BJ (cell line): ENCODE data around the gene TXNRD1. TPM values are rescaled to one million over a fixed set of nuclear protein-coding genes. Genes with fewer than 3 reads are reported as not detected.
"Not testable (repeated sequence)": the region's sequence is repeated elsewhere in the genome, so short reads cannot be mapped to it uniquely, and the experiment has no call there.

Source experiments
- CTCF ChIA-PET: fragments of 350-600 bp; formaldehyde crosslinking; extraction: SDS; loops from one replicate; lab custom pipeline; 2021; ENCODE audit warnings: antibody characterized with exemption, inconsistent platforms; lab: Yijun Ruan, JAX
- POLR2A ChIA-PET: fragments of 300-600 bp; sonication (Branson Sonifier 250); formaldehyde crosslinking; extraction: SDS; loops from one replicate; lab custom pipeline; 2021; ENCODE audit warnings: antibody characterized with exemption; lab: Charles Lee
- DNase-seq: peaks from one replicate; pipeline ENCODE4 v3.0.0-alpha.2; 2011; ENCODE audit warnings: low read depth
- H3K27me3 ChIP-seq: 2 replicates; pipeline ENCODE4 v1.6.0; 2011; ENCODE audit warnings: low read length; ENCODE audit not compliant: control insufficient read depth, insufficient read depth
- H3K36me3 ChIP-seq: 2 replicates; pipeline ENCODE4 v1.5.1; 2011; ENCODE audit warnings: low read length; ENCODE audit not compliant: control insufficient read depth, insufficient read depth
- H3K4me3 ChIP-seq: 2 replicates; pipeline ENCODE4 v1.5.1; 2011; ENCODE audit warnings: low read depth, mild to moderate bottlenecking, control low read depth, low read length
- polyA plus RNA-seq: library from polyadenylated mRNA; depleted of rRNA; stranded (reverse); fragments of >200 nt; gene quantifications from 2 replicates; pipeline ENCODE4 v1.2.3, GENCODE V29; 2011
- TF ChIP-seq, protein P1 (sequence below): IDR thresholded peaks from 2 replicates; pipeline ENCODE4 v1.5.1; 2011; ENCODE audit warnings: low read depth, mild to moderate bottlenecking, control low read depth, inconsistent platforms, low read length, moderate library complexity; ENCODE audit not compliant: insufficient read depth

TXNRD1 gene
- polyA plus RNA-seq, 1 experiment, result 1,028 TPM

DNA sequence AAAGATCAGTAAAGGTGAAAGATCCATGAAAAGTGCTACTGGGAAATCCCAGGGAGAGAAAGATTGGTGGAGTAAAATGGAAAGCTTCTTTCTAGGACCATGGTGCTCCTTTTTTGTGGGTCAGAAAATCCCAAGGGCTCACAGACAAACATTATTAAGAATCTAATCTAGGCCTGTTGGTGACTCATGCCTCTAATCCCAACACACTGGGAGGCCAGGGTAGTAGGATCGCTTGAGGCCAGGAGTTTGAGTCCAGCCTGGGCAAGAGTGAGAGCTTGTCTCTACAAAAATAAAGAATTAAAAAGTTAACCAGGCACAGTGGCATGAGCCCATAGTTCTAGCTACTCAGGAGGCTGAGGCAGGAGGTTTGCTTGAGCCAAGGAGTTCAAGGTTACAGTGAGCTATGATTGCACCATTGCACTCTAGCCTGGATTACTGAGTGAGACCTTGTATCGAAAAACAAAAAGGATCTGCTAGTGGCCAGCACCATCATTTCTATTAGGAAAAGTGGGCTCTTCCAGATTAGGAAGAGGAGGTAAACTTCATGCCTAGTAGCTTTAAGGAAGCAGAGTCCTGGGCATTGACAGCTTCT is 43.0 kb downstream of the TXNRD1 start:
- ChIA-PET POLR2A (no interaction called here), CTCF (no interaction called here)
- Histone ChIP-seq H3K27me3 (no peaks in the 10 kb centered on the region), H3K36me3 (no peaks in the 10 kb centered on the region), H3K4me3 (no peak overlapping the region)
- TF ChIP-seq, protein P1, sequence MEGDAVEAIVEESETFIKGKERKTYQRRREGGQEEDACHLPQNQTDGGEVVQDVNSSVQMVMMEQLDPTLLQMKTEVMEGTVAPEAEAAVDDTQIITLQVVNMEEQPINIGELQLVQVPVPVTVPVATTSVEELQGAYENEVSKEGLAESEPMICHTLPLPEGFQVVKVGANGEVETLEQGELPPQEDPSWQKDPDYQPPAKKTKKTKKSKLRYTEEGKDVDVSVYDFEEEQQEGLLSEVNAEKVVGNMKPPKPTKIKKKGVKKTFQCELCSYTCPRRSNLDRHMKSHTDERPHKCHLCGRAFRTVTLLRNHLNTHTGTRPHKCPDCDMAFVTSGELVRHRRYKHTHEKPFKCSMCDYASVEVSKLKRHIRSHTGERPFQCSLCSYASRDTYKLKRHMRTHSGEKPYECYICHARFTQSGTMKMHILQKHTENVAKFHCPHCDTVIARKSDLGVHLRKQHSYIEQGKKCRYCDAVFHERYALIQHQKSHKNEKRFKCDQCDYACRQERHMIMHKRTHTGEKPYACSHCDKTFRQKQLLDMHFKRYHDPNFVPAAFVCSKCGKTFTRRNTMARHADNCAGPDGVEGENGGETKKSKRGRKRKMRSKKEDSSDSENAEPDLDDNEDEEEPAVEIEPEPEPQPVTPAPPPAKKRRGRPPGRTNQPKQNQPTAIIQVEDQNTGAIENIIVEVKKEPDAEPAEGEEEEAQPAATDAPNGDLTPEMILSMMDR, result no peak
- no peak for DNase-seq

- POLR2A ChIA-PET, result interaction anchor here (0.6 kb wide), 1 partner anchor 49 kb away, joined by 14 read pairs; no protein-coding TSS in a partner anchor
Observed at GRCh38 chr12:104263026-104263425, 47.4 kb downstream of the TXNRD1 start.

DNA sequence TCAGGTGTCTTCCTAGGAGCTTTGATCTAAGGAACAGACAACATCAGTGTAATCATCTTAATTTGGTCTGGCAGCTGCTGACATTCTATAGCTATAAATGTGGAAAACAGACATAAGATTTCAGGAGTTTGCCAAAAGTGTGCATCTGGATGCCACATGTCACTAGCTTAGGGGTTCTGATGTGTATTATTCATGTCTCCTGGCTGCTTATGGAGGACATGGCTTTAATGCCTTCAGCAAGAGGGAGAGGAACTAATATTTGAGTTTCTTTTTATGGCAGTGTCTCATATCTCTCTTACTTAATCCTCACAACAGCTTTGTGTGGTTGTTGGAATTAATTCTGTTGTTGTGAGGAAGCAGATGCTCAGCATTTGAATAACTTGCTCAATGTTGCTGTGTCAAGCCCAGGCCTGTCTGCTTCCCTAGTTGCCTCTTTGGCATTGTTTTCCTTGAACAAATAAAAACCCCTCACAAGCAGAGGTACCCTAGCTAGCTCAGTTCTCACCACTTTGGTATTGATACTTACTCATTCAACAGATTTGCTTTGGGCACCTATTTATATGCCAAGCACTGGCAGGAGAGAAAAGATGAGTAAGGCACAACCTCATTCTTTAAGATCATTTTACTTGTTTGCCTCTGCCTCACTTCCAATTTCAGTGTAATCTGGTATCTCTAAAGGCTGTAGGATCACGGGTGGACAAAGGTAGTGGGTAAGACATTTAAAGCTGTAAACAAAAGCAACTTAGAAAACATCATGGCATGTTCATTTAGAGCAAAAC is 48.2 kb downstream of the TXNRD1 start:
- ChIA-PET CTCF (interaction anchor here (0.8 to 1.0 kb wide), 4 partner anchors 9 to 126 kb away, joined by 3 read pairs; partner anchors contain the start of gene NFYB), POLR2A (interaction anchor here (0.6 kb wide), 1 partner anchor 50 kb away, joined by 14 read pairs; no protein-coding TSS in a partner anchor)
- Histone ChIP-seq H3K36me3 (no peaks in the 10 kb centered on the region), H3K4me3 (no peak overlapping the region), H3K27me3 (no peaks in the 10 kb centered on the region)
- peak; percentile 82 for DNase-seq
- TF ChIP-seq, protein P1, result no peak

More at GRCh38 chr12:104263026-104263425, 47.4 kb downstream of the TXNRD1 start:
- Histone ChIP-seq H3K4me3 (no peak overlapping the region), H3K27me3 (no peaks in the 10 kb centered on the region), H3K36me3 (no peaks in the 10 kb centered on the region)
- TF ChIP-seq, protein P1, result no peak
- CTCF ChIA-PET, result interaction anchor here (1.0 kb wide), 2 partner anchors 11 to 17 kb away, joined by 3 read pairs; no protein-coding TSS in a partner anchor
- no peak for DNase-seq

- DNase-seq, POLR2A ChIA-PET, H3K4me3 ChIP-seq, CTCF ChIA-PET, H3K27me3 ChIP-seq, H3K36me3 ChIP-seq: not testable (repeated sequence)
Observed at GRCh38 chr12:104265436-104265835, 49.9 kb downstream of the TXNRD1 start.

DNA sequence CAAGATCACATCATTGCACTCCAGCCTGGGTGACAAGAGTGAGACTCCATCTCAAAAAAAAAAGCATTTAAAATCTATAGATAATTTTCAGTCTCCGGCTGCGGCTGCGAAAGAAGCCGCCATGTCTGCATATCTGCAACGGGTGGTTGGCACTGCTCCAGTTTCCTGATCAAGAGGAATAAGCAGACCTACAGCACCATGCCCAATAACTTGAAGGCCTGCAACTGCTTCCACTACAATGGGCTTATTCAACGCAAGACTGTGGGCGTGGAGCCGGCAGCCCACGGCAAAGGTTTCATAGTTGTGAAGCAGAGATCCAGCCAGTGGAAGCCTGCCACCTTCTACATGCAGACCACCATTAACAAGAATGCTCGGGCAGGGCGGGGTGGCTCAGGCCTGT is 57.4 kb downstream of the TXNRD1 start:
- DNase-seq, result no peak
- Histone ChIP-seq H3K36me3 (no peaks in the 10 kb centered on the region; the same call in 1 of the 2 replicates), H3K27me3 (no peaks in the 10 kb centered on the region), H3K4me3 (no peak overlapping the region)
- TF ChIP-seq, protein P1, result no peak
- POLR2A ChIA-PET, result no interaction called here
- CTCF ChIA-PET, result no interaction called here
